CD14-positive monocyte (primary cell): ENCODE measurements around the gene UBD. TPM values are rescaled to one million over a fixed set of nuclear protein-coding genes. Genes with fewer than 3 reads are reported as not detected.

Experiments used
- DNase-seq, 3 donors: peaks; one replicate each; pipeline ENCODE4 v3.0.0-alpha.2; 2011 to 2022
- H2AFZ ChIP-seq: 2 replicates; pipeline ENCODE4 v1.6.0; 2012; ENCODE audit warnings: mild to moderate bottlenecking, low read depth, low read length, inconsistent platforms; ENCODE audit not compliant: insufficient read depth, poor library complexity, severe bottlenecking
- H3K27ac ChIP-seq, 2 donors: 1 replicate in 1 of 2; 2 replicates in 1 of 2; pipeline ENCODE4 v1.5.1; 2012 to 2013; ENCODE audit warnings: low read length in 2 of 2, control low read depth in 1 of 2, inconsistent platforms in 1 of 2, low read depth in 1 of 2, mild to moderate bottlenecking in 1 of 2
- H3K27me3 ChIP-seq, 2 donors: one replicate each; pipeline versions ENCODE4 v1.6.0 to v1.6.1; 2011 to 2013; ENCODE audit warnings: low read length in 2 of 2; ENCODE audit not compliant: control insufficient read depth in 2 of 2, insufficient read depth in 2 of 2
- H3K36me3 ChIP-seq, 2 donors: replicated peaks in 1 of 2; 1 replicate in 1 of 2; 2 replicates in 1 of 2; pipeline versions ENCODE4 v1.5.1 to v1.6.1; 2012 to 2013; ENCODE audit warnings: low read length in 2 of 2, control low read depth in 1 of 2, inconsistent platforms in 1 of 2, mild to moderate bottlenecking in 1 of 2; ENCODE audit not compliant: insufficient read depth in 2 of 2, control insufficient read depth in 1 of 2
- H3K4me1 ChIP-seq, 2 donors: 1 replicate in 1 of 2; 2 replicates in 1 of 2; pipeline versions ENCODE4 v1.5.1 to v1.6.1; 2012 to 2013; ENCODE audit warnings: low read length in 2 of 2, control low read depth in 1 of 2, inconsistent platforms in 1 of 2, mild to moderate bottlenecking in 1 of 2, moderate library complexity in 1 of 2; ENCODE audit not compliant: insufficient read depth in 2 of 2, control insufficient read depth in 1 of 2
- H3K4me2 ChIP-seq: replicated peaks from 2 replicates; pipeline ENCODE3; 2012; ENCODE audit warnings: low read length, moderate library complexity, mild to moderate bottlenecking; ENCODE audit not compliant: poor library complexity, severe bottlenecking; ENCODE audit errors: extremely low read depth
- H3K4me3 ChIP-seq, 3 experiments: fragments of 200-600 bp in 1 of 3; sonication (generic) in 1 of 3; replicated peaks in 1 of 3; 1 replicate in 2 of 3; 2 replicates in 1 of 3; pipeline ENCODE4 v1.5.1; 2011 to 2013; ENCODE audit warnings: low read length in 3 of 3, mild to moderate bottlenecking in 3 of 3, control low read depth in 2 of 3, low read depth in 2 of 3, inconsistent platforms in 1 of 3, moderate library complexity in 1 of 3
- H3K79me2 ChIP-seq: 2 replicates; pipeline ENCODE4 v1.6.0; 2012; ENCODE audit warnings: mild to moderate bottlenecking, control low read depth, inconsistent platforms, low read length, moderate library complexity; ENCODE audit not compliant: insufficient read depth
- H3K9ac ChIP-seq: 2 replicates; pipeline ENCODE4 v1.6.0; 2017; ENCODE audit warnings: low read length, mild to moderate bottlenecking; ENCODE audit not compliant: insufficient read depth, poor library complexity, severe bottlenecking
- H3K9me3 ChIP-seq, 2 donors: replicated peaks in 1 of 2; 1 replicate in 1 of 2; 2 replicates in 1 of 2; pipeline versions ENCODE4 v1.5.1 to v1.6.1; 2012 to 2013; ENCODE audit warnings: low read length in 2 of 2, control low read depth in 1 of 2; ENCODE audit not compliant: control insufficient read depth in 1 of 2, insufficient read depth in 1 of 2
- H4K20me1 ChIP-seq: 2 replicates; pipeline ENCODE4 v1.6.0; 2012; ENCODE audit warnings: mild to moderate bottlenecking, low read length, control low read depth, moderate library complexity; ENCODE audit not compliant: insufficient read depth
- H3K27ac Mint-ChIP-seq, 7 donors: one replicate each; pipeline ENCODE4 v1.8.0; 2020; ENCODE audit warnings: mild to moderate bottlenecking in 7 of 7, mixed read lengths in 7 of 7, moderate library complexity in 6 of 7, inconsistent platforms in 2 of 7
- H3K27me3 Mint-ChIP-seq, 3 donors: one replicate each; pipeline ENCODE4 v1.8.0; 2021 to 2022; ENCODE audit warnings: low read depth in 3 of 3, mild to moderate bottlenecking in 3 of 3, mixed read lengths in 3 of 3, moderate library complexity in 3 of 3, inconsistent platforms in 1 of 3
- H3K36me3 Mint-ChIP-seq, 2 donors: one replicate each; pipeline ENCODE4 v1.8.0; 2020; ENCODE audit warnings: mixed read lengths in 2 of 2, inconsistent platforms in 1 of 2, mild to moderate bottlenecking in 1 of 2
- H3K4me1 Mint-ChIP-seq: one replicate; pipeline ENCODE4 v1.8.0; 2020; ENCODE audit warnings: mild to moderate bottlenecking, mixed read lengths
- H3K4me3 Mint-ChIP-seq, 2 donors: one replicate each; pipeline ENCODE4 v1.8.0; 2020; ENCODE audit warnings: mild to moderate bottlenecking in 2 of 2, mixed read lengths in 2 of 2, moderate library complexity in 1 of 2
- H3K9me3 Mint-ChIP-seq, 7 donors: one replicate each; pipeline ENCODE4 v1.8.0; 2020 to 2022; ENCODE audit warnings: mixed read lengths in 7 of 7, mild to moderate bottlenecking in 6 of 7, moderate library complexity in 6 of 7, inconsistent platforms in 2 of 7
- CTCF ChIP-seq: fragments of 200-600 bp; IDR thresholded peaks from one replicate; pipeline ENCODE4 v1.8.0; 2022; ENCODE audit warnings: antibody characterized with exemption, mild to moderate bottlenecking
- WGBS: methylation state at CpG from one replicate; pipeline ENCODE4 v1.1.5; 2013; ENCODE audit warnings: missing lambda C conversion rate; ENCODE audit not compliant: insufficient coverage; 5-methylcytosine and 5-hydroxymethylcytosine counted together
- intact Hi-C, 2 donors: fragments of 100-400 bp; cut with micrococcal nuclease; formaldehyde crosslinking; loops; one replicate each; pipeline versions ENCODE4 v1.15.0 to v1.15.1; 2023
- polyA plus RNA-seq, 3 donors: library from polyadenylated mRNA; depleted of rRNA in 1 of 3; unstranded in 2 of 3; stranded (reverse) in 1 of 3; fragments of 300-500 nt in 2 of 3; fragments of >200 nt in 1 of 3; fragmentation: Illumina TruSeq in 2 of 3; gene quantifications; 1 replicate in 2 of 3; 2 replicates in 1 of 3; pipeline ENCODE4 v1.2.3, GENCODE V29; 2012 to 2021

UBD gene
- polyA plus RNA-seq, 3 donors, result 0.15 TPM; not detected in 2

GRCh38 chr6:29509239-29509638 is 50.3 kb downstream of the UBD start:
- intact Hi-C loops, result no loop called here
- H3K9me3 Mint-ChIP-seq, result no peaks in the 10 kb centered on the region
- WGBS, result 77% methylated on average over 4 of the region's 6 CpGs

GRCh38 chr6:29507319-29507718 is 52.2 kb downstream of the UBD start:
- H3K36me3 Mint-ChIP-seq, result no peaks in the 10 kb centered on the region
- H3K4me1 Mint-ChIP-seq, result no peaks in the 10 kb centered on the region
- H3K9me3 Mint-ChIP-seq, result peaks cover 0 to 1% (median 0%) of the 10 kb centered on the region in 7 donors
- Histone ChIP-seq H3K4me1 (no peaks in the 10 kb centered on the region), H3K9ac (no peak overlapping the region), H3K4me3 (no peak overlapping the region), H3K27me3 (no peaks in the 10 kb centered on the region), H2AFZ (no peak overlapping the region), H3K27ac (no peak overlapping the region), H3K36me3 (no peaks in the 10 kb centered on the region), H3K79me2 (no peaks in the 10 kb centered on the region), H3K9me3 (no peaks in the 10 kb centered on the region), H4K20me1 (no peaks in the 10 kb centered on the region), H3K4me2 (no peak overlapping the region)
- 75% methylated on average over 3 of the region's 5 CpGs for WGBS
- H3K27ac Mint-ChIP-seq, result no peak overlapping the region
- intact Hi-C loops, result no loop called here
- TF ChIP-seq CTCF, result no peak
- H3K4me3 Mint-ChIP-seq, result no peak overlapping the region
- H3K27me3 Mint-ChIP-seq, result peaks cover 0 to 12% (median 2%) of the 10 kb centered on the region in 3 donors
- no peak for DNase-seq

More at GRCh38 chr6:29509239-29509638, 50.3 kb downstream of the UBD start:
- Histone ChIP-seq H3K4me1 (no peaks in the 10 kb centered on the region), H3K27me3 (no peaks in the 10 kb centered on the region), H3K9me3 (no peaks in the 10 kb centered on the region), H3K4me3 (no peak overlapping the region), H3K9ac (no peak overlapping the region), H3K36me3 (no peaks in the 10 kb centered on the region), H4K20me1 (no peaks in the 10 kb centered on the region), H3K79me2 (no peaks in the 10 kb centered on the region), H2AFZ (no peak overlapping the region), H3K27ac (no peak overlapping the region), H3K4me2 (no peak overlapping the region)
- H3K27ac Mint-ChIP-seq, result no peak overlapping the region
- H3K27me3 Mint-ChIP-seq, result peaks cover 1 to 14% (median 6%) of the 10 kb centered on the region in 3 donors
- H3K4me3 Mint-ChIP-seq, result no peak overlapping the region
- TF ChIP-seq CTCF, result no peak
- no peaks in the 10 kb centered on the region for H3K36me3 Mint-ChIP-seq
- DNase-seq, result no peak
- no peaks in the 10 kb centered on the region for H3K4me1 Mint-ChIP-seq
